GM12874 (cell line): ENCODE measurements around the gene LY6G5C.
A peak's percentile ranks its signal among the peaks of the same experiment; 100 is the strongest.

ENCODE experiments used
- TF ChIP-seq, protein P1 (sequence below): IDR thresholded peaks from 2 replicates; pipeline ENCODE4 v1.5.1; 2011; ENCODE audit warnings: low read depth, mild to moderate bottlenecking, control low read depth, low read length, moderate library complexity; ENCODE audit not compliant: insufficient read depth

The LY6G5C gene

DNA sequence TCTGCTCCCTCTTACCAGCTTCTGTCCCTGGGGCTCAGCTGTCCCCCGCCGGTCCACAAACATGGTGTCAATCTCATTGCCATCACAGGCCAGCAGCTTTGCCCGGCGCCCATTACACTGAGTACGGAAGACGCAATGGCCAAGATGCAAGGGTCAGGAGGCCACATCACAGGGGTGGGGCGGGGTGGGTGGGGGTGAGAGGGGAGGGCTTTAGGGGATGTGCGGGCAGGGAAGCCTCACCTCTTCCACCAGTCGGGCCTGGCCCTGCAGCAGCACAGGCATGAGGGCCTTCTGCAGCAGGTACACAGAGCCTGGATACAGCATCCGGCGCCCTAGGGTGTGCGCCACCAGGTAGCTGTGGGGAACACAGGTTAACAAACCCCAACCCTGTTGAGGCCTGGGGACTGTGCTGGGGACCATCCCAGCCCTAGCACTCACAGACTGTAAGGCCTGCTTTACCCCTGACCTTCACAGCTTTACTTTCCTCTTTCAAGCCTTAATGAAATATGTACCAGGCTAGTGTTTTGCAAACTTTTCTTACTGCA is 10.8 kb upstream of the LY6G5C start:
- TF ChIP-seq, protein P1, sequence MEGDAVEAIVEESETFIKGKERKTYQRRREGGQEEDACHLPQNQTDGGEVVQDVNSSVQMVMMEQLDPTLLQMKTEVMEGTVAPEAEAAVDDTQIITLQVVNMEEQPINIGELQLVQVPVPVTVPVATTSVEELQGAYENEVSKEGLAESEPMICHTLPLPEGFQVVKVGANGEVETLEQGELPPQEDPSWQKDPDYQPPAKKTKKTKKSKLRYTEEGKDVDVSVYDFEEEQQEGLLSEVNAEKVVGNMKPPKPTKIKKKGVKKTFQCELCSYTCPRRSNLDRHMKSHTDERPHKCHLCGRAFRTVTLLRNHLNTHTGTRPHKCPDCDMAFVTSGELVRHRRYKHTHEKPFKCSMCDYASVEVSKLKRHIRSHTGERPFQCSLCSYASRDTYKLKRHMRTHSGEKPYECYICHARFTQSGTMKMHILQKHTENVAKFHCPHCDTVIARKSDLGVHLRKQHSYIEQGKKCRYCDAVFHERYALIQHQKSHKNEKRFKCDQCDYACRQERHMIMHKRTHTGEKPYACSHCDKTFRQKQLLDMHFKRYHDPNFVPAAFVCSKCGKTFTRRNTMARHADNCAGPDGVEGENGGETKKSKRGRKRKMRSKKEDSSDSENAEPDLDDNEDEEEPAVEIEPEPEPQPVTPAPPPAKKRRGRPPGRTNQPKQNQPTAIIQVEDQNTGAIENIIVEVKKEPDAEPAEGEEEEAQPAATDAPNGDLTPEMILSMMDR: no peak

DNA sequence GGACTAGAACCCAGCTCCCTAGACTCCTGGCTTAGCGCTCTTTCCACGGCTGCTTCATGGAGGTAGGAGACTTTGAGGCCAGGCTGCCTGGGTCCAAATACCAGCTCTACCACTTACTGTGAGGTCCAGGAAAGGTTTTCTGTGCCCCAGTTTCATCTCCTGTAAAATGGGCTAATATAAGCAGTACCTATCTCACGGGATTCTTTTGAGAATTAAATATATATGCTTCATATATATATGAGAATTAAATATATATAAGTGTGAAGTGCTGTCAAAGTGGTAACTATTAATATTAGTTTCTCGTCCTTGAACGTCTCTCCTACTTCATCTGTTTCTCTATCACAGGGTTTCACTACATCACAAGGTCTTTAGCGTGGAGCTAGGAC is 10.2 kb upstream of the LY6G5C start:
- TF ChIP-seq, protein P1: no peak

DNA sequence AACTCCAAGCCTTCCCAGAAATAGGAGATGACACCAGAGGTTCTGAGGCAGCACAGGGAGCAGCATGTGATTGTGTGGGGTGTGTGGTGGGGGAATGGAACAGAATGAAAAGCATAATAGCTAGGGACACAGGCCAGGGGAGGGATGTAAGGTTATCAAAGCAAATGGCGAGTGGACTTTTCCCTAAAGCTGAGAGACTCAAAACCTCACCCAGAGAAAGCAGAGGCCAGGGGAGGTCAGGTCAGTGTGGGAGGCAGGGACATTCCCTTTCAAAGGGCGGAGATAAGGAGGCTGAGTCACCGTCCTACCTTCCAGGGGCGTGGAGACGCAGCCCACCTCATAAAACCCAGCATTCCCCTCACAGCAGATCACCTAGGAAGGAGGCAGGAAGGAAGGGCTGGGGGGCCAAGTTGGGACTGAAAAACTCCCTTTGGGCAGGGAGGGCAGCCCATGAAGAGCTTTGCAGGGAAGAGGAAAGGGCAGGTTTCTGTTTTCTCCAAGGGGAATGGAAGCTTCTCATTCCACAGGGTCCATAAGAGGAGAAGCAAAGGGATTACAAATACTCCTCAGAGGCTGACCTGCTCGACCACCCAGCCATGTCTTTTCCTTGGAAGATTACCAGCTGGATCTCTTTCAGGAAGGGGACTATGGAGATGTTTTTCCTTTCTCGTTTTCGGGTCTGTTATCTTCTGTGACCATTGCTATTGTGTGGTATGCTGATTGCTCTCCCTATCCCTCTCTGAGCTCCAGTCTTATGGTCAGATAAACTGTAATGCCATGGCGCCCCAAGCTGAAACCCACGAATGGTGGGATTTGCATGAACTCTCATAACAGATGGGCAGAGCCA is 9.6 kb upstream of the LY6G5C start:
- TF ChIP-seq, protein P1: no peak

DNA sequence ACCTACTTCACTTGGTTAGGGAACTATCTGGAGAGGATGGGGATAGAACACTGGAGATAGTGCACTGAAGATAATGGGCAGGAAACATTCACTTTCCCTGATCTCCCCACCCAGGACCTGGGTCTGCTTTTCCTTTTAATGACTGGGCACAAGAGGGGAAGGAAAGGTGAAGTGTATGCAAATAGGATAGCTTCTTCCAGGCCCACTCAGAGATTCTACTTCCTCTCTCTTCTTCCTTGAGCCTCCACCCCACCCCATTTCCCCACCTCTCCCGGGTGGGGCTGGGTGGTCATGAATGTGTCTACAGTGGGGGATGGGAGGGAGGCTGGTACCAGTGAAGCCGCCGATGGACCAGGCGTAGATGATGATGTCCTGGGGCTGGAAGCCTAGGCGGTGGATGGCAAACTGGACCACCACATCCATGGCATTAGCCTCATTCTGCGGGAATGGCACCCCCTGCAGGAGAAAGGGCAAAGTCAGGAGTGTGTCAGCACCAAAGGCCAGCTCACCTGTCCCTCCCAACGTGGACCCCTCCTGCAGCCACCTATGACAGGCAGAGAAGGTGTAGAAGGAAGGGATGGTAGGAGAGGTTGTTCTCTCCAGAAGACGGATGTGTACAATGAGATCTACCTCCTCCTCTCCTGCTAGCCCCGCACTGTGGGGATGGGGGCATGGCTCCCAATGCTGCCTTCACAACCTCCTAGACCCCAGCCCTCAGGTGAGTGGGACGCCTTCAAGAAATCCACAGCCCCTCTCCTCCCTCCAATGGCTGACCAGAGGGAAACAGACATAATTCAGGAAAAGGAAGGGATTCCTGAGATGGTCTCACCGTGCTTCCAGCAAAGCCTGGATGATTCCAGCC is 8.6 kb upstream of the LY6G5C start:
- TF ChIP-seq, protein P1: peak; percentile 58

DNA sequence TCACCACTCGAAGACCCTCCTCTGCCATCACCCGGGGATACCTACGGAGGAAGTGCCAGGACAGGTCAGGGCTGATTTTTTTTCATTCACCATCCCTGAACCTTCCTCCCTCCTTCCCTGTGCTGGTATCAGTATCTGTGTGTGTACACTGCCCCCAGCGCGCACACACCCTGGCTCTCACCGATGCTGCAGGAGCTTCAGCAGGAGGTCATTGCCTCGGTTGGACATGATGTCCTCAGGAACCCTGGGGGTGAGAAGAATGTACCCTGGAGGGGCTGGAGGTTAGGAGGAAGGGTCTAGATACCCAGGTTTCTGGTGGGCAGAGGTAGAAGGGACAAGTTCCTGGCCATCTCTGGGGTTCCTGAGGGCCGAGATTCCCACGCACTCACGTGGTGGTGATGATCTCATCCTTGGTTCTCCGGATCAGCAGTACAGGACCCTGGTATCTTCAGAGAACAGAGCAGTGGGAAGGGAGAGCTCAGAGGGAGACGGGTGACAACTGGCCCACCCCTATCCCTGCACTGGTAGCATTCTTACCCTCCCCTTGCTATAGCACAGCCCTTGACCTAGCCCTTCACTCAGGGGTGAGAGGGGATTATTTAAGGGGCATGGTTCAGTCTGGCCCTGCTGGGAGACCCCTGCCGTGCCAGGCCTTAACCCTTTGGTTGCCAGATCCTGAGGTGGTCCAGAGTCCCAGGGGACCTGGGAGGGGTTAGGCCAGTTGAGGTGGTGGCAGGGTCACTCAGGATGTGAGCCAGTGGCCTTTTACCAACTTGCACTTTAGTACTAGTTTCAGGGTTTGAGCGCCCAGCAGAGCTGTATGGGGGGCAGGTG is 7.2 kb upstream of the LY6G5C start:
- TF ChIP-seq, protein P1: no peak

DNA sequence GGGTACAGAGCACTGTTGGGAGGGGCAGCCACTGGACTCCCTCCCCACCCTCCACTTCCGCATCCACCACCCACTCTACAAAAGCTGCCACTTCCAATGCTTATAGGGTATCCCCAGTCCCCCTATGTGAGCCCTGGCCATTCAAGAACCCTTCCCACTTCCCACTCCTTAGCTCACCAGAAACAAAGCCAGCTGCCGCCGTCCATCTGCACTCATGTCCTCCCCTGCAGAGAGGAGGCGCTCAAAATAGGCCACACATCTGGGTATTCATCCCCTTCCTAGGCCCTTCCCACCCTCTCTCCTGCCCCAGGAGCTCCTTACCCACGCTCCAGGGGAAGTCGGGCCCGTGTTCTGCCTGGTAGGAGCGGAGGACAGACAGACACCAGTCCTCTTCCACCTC is 6.5 kb upstream of the LY6G5C start:
- TF ChIP-seq, protein P1: no peak

DNA sequence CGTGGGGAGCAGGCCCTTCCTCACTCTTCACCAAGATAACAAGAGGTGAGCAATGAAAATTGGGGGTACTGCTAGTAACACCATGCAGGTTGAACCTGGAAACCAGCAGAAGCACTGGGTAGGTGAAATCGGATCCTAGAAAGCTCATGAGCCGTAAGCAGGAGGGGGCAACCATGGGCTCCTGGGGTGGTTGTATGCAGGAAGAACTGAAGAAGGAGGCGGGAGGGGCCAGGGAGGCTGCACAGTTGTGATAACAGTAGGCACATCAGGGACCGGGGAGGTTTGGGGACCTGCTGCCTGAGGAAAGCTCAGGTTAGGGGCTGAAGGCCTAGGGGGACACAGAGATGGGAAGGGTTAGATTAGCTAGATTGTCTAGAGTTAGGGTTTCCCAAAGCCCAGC is 5.6 kb upstream of the LY6G5C start:
- TF ChIP-seq, protein P1: no peak
